Right lobe of liver (tissue), 4 donors: ENCODE results near the gene RBMS2.

Source experiments
- POLR2A ChIP-seq: fragments of 450-650 bp; IDR thresholded peaks from one replicate; pipeline ENCODE4 v1.6.1; 2017; ENCODE audit warnings: antibody characterized with exemption, mild to moderate bottlenecking
- TF ChIP-seq, protein P1 (sequence below), 4 donors: fragments of 200-600 bp in 3 of 4; fragments of 450-650 bp in 1 of 4; IDR thresholded peaks; one replicate each; pipeline versions ENCODE4 v1.5.1 to v1.8.0; 2016 to 2022; ENCODE audit warnings: antibody characterized with exemption in 4 of 4, mild to moderate bottlenecking in 2 of 4
- donor health status: DM: no; HTN: no; CAD: no.
- donor health status: DM: no; HTN: no; CAD: no.
- donor health status: DM: no; HTN: yes; CAD: no.

GRCh38 chr12:56633468-56634241 is 112.0 kb downstream of the RBMS2 start:
- TF ChIP-seq, protein P1, sequence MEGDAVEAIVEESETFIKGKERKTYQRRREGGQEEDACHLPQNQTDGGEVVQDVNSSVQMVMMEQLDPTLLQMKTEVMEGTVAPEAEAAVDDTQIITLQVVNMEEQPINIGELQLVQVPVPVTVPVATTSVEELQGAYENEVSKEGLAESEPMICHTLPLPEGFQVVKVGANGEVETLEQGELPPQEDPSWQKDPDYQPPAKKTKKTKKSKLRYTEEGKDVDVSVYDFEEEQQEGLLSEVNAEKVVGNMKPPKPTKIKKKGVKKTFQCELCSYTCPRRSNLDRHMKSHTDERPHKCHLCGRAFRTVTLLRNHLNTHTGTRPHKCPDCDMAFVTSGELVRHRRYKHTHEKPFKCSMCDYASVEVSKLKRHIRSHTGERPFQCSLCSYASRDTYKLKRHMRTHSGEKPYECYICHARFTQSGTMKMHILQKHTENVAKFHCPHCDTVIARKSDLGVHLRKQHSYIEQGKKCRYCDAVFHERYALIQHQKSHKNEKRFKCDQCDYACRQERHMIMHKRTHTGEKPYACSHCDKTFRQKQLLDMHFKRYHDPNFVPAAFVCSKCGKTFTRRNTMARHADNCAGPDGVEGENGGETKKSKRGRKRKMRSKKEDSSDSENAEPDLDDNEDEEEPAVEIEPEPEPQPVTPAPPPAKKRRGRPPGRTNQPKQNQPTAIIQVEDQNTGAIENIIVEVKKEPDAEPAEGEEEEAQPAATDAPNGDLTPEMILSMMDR (IDR thresholded peaks at IDR 0.05), result no peak
- TF ChIP-seq POLR2A, result no peak
